ENCODE measurements around the gene STMP1. TPM values are rescaled to one million over a fixed set of nuclear protein-coding genes. Genes with fewer than 3 reads are reported as not detected.
"Not testable (repeated sequence)": the region's sequence is repeated elsewhere in the genome, so short reads cannot be mapped to it uniquely, and the experiment has no call there.

STMP1 gene
- total RNA-seq, 1 donor from 2014 or later: 13.5 TPM

- Histone ChIP-seq H3K36me3 (peaks cover 0 to 2% of the 10 kb centered on the region in 2 donors), H3K27me3 (no peaks in the 10 kb centered on the region), H3K4me3 (no peak overlapping the region), H3K27ac (no peak overlapping the region), H3K4me1 (peaks cover 14% of the 10 kb centered on the region), H3K9me3 (no peaks in the 10 kb centered on the region)
- DNase-seq (ENCODE audit: extremely low spot score in 2 of 2): no peak
- intact Hi-C loops (cut with DNase I): no loop called here
- TF ChIP-seq CTCF (IDR thresholded peaks at IDR 0.05) (no peak), POLR2AphosphoS5 (IDR thresholded peaks at IDR 0.05; ENCODE audit: insufficient read depth in 1 of 2, low read depth in 1 of 2) (no peak), POLR2A (IDR thresholded peaks at IDR 0.05) (no peak)
These were observed 22.4 kb downstream of the STMP1 start for GRCh38 chr7:135684699-135685098.

GRCh38 chr7:135685306-135686084 lies 23.2 kb downstream of the STMP1 start:
- TF ChIP-seq POLR2AphosphoS5 (IDR thresholded peaks at IDR 0.05; ENCODE audit: insufficient read depth in 1 of 2, low read depth in 1 of 2): no peak
- no peak for TF ChIP-seq CTCF (IDR thresholded peaks at IDR 0.05)
- intact Hi-C loops (cut with DNase I): no loop called here
- H3K9me3 ChIP-seq: no peaks in the 10 kb centered on the region
- H3K4me3 ChIP-seq: no peak overlapping the region
- H3K4me1 ChIP-seq: peaks cover 14% of the 10 kb centered on the region
- H3K27ac ChIP-seq: no peak overlapping the region
- H3K27me3 ChIP-seq: no peaks in the 10 kb centered on the region
- no peak for DNase-seq (ENCODE audit: extremely low spot score in 2 of 2)
- H3K36me3 ChIP-seq: peaks cover 0 to 4% of the 10 kb centered on the region in 2 donors

GRCh38 chr7:135687466-135687865 lies 25.2 kb downstream of the STMP1 start:
- Histone ChIP-seq H3K4me1 (peaks cover 14% of the 10 kb centered on the region), H3K27me3 (no peaks in the 10 kb centered on the region), H3K9me3 (no peaks in the 10 kb centered on the region), H3K27ac (no peak overlapping the region), H3K36me3 (peaks cover 0 to 20% of the 10 kb centered on the region in 2 donors), H3K4me3 (no peak overlapping the region)
- TF ChIP-seq POLR2AphosphoS5 (IDR thresholded peaks at IDR 0.05; ENCODE audit: insufficient read depth in 1 of 2, low read depth in 1 of 2) (no peak), CTCF (IDR thresholded peaks at IDR 0.05) (no peak), POLR2A (IDR thresholded peaks at IDR 0.05) (no peak)
- intact Hi-C loops (cut with DNase I): no loop called here
- no peak for DNase-seq (ENCODE audit: extremely low spot score in 2 of 2)

GRCh38 chr7:135690566-135690965 lies 28.3 kb downstream of the STMP1 start:
- TF ChIP-seq POLR2A (IDR thresholded peaks at IDR 0.05) (no peak), POLR2AphosphoS5 (IDR thresholded peaks at IDR 0.05; ENCODE audit: insufficient read depth in 1 of 2, low read depth in 1 of 2) (no peak), CTCF (IDR thresholded peaks at IDR 0.05) (no peak)
- Histone ChIP-seq H3K9me3 (no peaks in the 10 kb centered on the region), H3K4me1 (no peaks in the 10 kb centered on the region), H3K27ac (no peak overlapping the region), H3K4me3 (no peak overlapping the region), H3K27me3 (no peaks in the 10 kb centered on the region), H3K36me3 (peaks cover 0 to 27% of the 10 kb centered on the region in 2 donors)
- DNase-seq (ENCODE audit: extremely low spot score in 2 of 2): no peak
- intact Hi-C loops (cut with DNase I): no loop called here

GRCh38 chr7:135692055-135692454 lies 29.7 kb downstream of the STMP1 start:
- no peak overlapping the region for H3K4me3 ChIP-seq
- H3K27me3 ChIP-seq: no peaks in the 10 kb centered on the region
- H3K36me3 ChIP-seq: peaks cover 0 to 27% of the 10 kb centered on the region in 2 donors
- intact Hi-C loops (cut with DNase I): no loop called here
- no peak for DNase-seq (ENCODE audit: extremely low spot score in 2 of 2)
- H3K27ac ChIP-seq: no peak overlapping the region
- H3K9me3 ChIP-seq: no peaks in the 10 kb centered on the region
- TF ChIP-seq POLR2A (IDR thresholded peaks at IDR 0.05): no peak
- no peak for TF ChIP-seq CTCF (IDR thresholded peaks at IDR 0.05)
- TF ChIP-seq POLR2AphosphoS5 (IDR thresholded peaks at IDR 0.05; ENCODE audit: insufficient read depth in 1 of 2, low read depth in 1 of 2): no peak
- peaks cover 6% of the 10 kb centered on the region for H3K4me1 ChIP-seq

GRCh38 chr7:135692606-135693005 lies 30.3 kb downstream of the STMP1 start:
- H3K9me3 ChIP-seq; H3K4me1 ChIP-seq; H3K27ac ChIP-seq; H3K27me3 ChIP-seq; H3K4me3 ChIP-seq; intact Hi-C loops (cut with DNase I); DNase-seq (ENCODE audit: extremely low spot score in 2 of 2): not testable (repeated sequence)
- peaks cover 0 to 27% of the 10 kb centered on the region in 2 donors for H3K36me3 ChIP-seq

Measured in vagina (tissue), 2 donors.